ENCODE measurements around the gene TRIM54.

TRIM54 gene

DNA sequence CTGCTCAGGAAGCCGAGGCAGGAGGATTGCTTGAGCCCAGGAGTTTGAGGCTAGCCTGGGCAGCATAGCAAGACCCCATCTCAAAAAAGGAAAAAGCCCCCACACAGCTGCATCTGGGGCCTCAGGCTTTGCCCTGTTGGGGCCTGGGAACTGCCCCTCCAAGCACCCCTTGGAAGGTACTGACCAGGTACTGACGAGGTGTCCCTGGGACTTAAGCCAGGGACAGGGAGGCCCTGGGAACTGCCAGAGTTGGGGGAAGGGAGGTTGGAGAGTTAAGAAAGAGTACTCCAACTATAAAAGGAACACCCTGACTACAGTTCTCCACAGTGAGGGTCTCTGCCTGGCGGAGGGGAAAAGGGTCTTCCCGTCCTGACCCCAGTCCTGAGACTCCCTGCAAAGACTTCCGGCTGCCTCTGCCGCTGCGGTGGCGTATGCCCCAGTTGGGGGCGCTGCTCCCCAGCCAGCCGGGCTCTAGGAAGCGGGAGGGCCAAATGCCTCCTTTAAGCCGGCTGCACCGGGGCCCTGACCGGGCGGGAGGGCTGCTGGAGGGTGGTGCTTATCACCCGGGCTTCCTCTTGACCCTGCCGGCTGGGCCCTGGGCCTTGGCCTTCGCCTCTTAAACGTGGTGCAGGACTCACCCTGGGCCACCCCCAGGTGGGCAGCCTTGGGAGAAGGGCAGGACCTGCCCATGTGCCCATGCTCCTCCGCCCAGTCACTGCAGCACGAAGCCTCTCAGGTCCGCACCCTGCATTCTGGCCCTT is 32.2 kb upstream of the TRIM54 start:
- H3K27me3 Mint-ChIP-seq: peaks cover 7% of the 10 kb centered on the region
- no peaks in the 10 kb centered on the region for H3K9me3 Mint-ChIP-seq
- no peak overlapping the region for H3K4me3 Mint-ChIP-seq
- H3K36me3 Mint-ChIP-seq (ENCODE audit: low read depth): no peaks in the 10 kb centered on the region
- H3K4me1 Mint-ChIP-seq (ENCODE audit: low read depth): no peaks in the 10 kb centered on the region
- H3K27ac Mint-ChIP-seq: no peak overlapping the region

DNA sequence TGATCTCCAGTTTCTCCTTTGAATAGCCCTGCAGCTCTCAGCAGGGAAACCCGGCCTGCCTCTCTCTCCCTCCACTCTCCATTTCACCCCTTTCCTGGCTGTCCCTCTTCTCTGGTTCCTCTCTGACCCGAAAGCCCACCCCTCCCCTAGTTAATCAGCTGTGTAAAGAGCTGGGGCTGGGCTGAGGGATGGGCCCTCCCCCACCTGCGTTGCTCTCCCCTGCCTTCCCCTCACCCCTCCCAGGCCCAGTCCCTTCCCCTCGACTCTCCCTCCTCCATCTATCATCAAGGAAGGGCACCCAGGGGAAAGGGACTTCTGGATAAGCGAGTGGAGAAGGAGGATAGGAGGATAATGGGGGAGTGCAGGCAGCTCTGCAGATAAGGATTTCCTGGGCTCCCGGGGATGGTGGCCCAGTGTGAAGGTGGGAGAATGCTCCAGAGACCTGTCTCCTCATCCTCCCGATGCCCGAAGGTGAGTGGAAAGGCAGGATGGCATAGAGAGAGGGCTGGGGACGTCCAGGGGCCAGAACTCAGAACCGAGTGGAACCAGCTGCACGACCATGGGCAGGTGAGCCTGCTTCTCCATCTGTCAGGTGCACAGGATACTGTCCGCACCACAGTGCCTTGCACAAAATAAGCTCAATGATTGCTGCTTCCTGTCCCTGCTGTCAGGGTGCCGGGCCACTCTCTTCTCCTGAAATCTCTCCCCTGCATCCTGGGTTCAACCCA is 31.4 kb upstream of the TRIM54 start:
- H3K36me3 Mint-ChIP-seq (ENCODE audit: low read depth): no peaks in the 10 kb centered on the region
- peaks cover 14% of the 10 kb centered on the region for H3K27me3 Mint-ChIP-seq
- H3K27ac Mint-ChIP-seq: no peak overlapping the region
- no peaks in the 10 kb centered on the region for H3K4me1 Mint-ChIP-seq (ENCODE audit: low read depth)
- no peak overlapping the region for H3K4me3 Mint-ChIP-seq
- H3K9me3 Mint-ChIP-seq: no peaks in the 10 kb centered on the region

DNA sequence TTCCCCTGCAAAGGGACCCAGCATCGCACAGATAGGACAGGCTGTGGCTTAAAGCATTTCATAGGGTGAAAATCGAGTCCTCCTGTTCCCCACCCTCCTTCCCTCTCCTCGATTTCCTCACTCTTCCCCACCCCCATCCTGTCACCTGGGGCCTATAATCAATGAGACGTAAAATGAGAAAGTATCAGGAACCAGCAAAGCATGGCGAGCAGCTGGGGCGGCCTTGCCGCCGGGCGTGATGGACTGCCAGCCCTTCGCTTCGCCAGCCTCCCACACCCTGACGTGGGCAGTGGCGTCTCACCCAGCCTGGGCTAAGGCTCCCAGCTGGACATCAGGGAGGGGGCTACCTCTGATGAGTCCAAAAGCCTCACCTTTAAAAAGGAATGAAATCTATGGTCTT is 30.5 kb upstream of the TRIM54 start:
- H3K4me3 Mint-ChIP-seq: no peak overlapping the region
- H3K4me1 Mint-ChIP-seq (ENCODE audit: low read depth): no peaks in the 10 kb centered on the region
- peaks cover 14% of the 10 kb centered on the region for H3K27me3 Mint-ChIP-seq
- no peaks in the 10 kb centered on the region for H3K36me3 Mint-ChIP-seq (ENCODE audit: low read depth)
- H3K9me3 Mint-ChIP-seq: no peaks in the 10 kb centered on the region
- H3K27ac Mint-ChIP-seq: no peak overlapping the region

DNA sequence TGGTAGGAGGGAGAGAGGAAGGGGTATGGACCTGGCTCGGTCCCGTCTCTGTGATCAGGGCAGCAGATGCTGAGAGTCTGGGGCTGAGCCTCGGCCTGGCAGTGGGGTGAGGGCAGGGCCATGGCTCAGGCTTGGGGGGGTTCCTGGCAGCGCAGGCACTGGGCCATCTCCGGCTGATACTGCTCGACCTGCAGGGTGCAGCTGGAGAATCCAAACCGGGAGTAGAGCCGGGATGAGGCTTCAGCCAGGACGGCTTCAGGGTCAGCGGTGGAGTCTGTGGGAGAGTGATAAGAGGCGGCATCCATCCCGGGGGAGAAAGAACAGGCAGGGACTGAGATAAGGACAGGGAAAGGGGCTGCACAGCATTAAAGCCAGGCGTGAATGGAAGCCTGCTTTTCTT is 27.0 kb upstream of the TRIM54 start:
- no peaks in the 10 kb centered on the region for H3K9me3 Mint-ChIP-seq
- H3K4me3 Mint-ChIP-seq: no peak overlapping the region

DNA sequence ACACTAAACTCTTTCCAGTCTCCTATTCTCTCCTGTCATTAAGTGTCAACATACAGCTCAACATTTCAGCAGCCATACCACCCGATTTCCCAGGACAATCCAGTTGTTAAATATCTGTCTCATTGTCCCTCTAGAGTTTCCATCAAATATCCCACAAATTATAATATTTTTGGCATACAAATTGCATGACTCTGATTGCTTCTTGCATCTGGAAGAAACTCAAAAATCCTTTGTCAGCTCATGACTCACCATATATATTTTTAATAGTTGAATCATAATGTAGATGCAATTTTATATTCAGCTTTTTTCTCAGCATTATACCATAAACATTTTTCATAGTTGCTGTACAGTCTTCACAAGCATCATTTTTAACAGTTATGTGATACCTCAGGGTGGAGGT is 26.6 kb upstream of the TRIM54 start:
- H3K4me1 Mint-ChIP-seq (ENCODE audit: low read depth): no peaks in the 10 kb centered on the region
- H3K36me3 Mint-ChIP-seq (ENCODE audit: low read depth): no peaks in the 10 kb centered on the region
- no peak overlapping the region for H3K4me3 Mint-ChIP-seq
- peaks cover 43% of the 10 kb centered on the region for H3K27me3 Mint-ChIP-seq
- H3K27ac Mint-ChIP-seq: no peak overlapping the region
- no peaks in the 10 kb centered on the region for H3K9me3 Mint-ChIP-seq

More for the DNA sequence above, 27.0 kb upstream of the TRIM54 start:
- Mint-ChIP-seq H3K4me1 (ENCODE audit: low read depth) (no peaks in the 10 kb centered on the region), H3K36me3 (ENCODE audit: low read depth) (no peaks in the 10 kb centered on the region), H3K27ac (no peak overlapping the region), H3K27me3 (peaks cover 38% of the 10 kb centered on the region)

DNA sequence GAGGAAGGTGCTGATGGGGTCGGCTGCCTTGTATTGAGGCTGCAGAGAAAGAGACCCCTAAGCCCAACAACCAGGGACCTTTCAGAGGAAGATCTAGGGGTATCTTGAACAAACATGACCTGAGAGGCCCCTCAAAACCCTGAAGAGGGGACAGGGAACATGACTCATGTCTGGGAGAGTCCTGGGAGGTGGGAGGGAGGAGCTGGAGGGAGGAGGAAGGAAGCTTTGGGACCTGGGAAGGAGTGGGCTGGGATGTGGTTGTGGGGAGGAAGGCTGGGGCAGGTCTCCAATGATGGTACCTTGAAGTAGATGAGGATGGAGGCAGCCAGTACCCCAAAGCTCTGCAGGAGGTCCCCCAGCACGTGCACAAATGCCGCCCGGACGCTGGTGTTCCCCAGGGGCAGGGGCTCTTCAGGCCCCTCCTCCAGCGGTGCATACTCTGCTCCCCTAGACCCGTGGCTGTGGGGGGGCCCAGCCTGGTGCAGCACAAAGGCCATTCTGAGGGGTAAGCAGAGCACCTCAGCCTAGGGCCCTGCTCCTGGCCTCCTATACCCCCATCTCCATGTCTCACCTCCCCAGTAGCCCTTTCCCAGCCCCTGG is 25.3 kb upstream of the TRIM54 start:
- Mint-ChIP-seq H3K27ac (no peak overlapping the region), H3K27me3 (peaks cover 56% of the 10 kb centered on the region), H3K4me1 (ENCODE audit: low read depth) (peaks cover 10% of the 10 kb centered on the region), H3K36me3 (ENCODE audit: low read depth) (no peaks in the 10 kb centered on the region), H3K4me3 (no peak overlapping the region), H3K9me3 (no peaks in the 10 kb centered on the region)

DNA sequence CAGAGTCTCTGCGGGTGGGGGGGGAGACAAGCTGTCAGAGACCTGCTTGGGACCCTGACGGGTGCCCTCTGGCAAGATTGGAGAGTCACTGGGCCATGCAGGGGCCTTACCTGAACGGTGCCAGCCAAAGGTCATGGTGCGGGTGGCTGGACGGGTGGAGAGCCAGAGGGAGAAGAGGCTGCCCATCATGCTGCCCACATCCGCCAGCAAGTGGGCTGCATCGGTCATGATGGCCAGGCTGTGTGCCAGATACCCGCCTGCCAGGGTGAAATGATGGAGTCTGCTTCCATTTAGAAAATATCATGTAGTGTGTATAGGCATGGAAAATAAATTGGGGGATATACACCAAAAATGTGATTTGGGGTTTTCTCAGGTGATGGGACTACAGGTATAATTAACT is 24.2 kb upstream of the TRIM54 start:
- Mint-ChIP-seq H3K4me1 (ENCODE audit: low read depth) (peaks cover 11% of the 10 kb centered on the region), H3K27ac (no peak overlapping the region), H3K36me3 (ENCODE audit: low read depth) (no peaks in the 10 kb centered on the region), H3K4me3 (no peak overlapping the region), H3K27me3 (peaks cover 57% of the 10 kb centered on the region), H3K9me3 (no peaks in the 10 kb centered on the region)

DNA sequence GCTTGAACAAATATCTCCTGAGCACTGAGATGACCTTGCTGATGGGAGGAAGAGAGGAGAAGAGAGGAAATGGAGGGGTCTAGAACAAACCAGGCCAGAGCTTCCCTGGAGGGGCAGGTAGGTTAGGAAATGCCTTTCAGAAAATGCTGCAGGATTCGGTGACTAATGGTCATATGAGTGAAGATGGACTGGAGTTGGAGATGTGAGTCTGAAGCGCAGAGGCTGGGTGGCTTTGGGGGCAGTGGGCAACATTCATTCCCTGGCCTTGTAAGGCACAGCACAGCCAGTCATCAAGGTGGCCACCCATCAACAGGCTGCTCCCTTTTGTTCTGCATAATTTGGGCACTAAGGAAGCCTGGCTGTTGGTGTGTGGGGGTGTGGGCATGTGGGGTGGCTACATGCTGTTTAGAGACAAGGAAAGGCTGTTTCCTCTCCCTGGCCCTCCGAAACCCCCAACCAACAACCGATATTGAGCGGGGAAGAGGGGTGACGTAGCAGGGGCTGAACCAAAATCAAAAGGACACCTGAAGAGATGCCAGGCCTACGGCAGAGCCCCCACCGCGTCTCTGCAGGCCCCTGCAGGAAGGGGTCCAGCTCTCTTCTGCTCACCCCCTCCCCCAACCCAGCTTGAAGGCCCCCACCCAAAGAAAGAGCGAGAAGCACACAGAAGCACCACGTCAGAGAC is 20.8 kb upstream of the TRIM54 start:
- H3K27me3 Mint-ChIP-seq: peaks cover 56% of the 10 kb centered on the region
- peak overlapping the region; percentile 47 for H3K4me3 Mint-ChIP-seq
- H3K36me3 Mint-ChIP-seq (ENCODE audit: low read depth): no peaks in the 10 kb centered on the region
- no peaks in the 10 kb centered on the region for H3K9me3 Mint-ChIP-seq
- peak overlapping the region; percentile 39 for H3K27ac Mint-ChIP-seq
- peaks cover 29% of the 10 kb centered on the region for H3K4me1 Mint-ChIP-seq (ENCODE audit: low read depth)

DNA sequence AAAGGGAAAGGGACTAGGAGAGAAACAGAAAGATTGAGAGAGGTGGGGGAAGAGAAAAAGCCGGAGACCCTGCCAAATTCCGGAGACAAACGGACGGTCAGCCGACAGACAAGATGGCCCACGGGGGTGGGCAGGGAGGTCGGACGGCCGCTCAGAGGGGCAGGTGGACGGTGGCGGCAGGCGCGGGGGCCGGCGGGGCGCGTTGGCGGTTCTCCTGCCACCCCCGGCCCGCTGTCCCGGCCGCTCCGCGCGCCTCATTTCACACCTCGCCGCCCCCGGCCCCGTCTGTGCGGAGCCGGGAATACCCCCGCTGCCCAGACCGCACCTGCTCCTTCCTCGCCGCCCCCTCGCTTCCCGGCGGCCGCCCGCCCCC is 20.3 kb upstream of the TRIM54 start:
- Mint-ChIP-seq H3K27ac (no peak overlapping the region), H3K9me3 (no peaks in the 10 kb centered on the region), H3K4me3 (peak overlapping the region; percentile 47), H3K4me1 (ENCODE audit: low read depth) (peaks cover 29% of the 10 kb centered on the region), H3K36me3 (ENCODE audit: low read depth) (no peaks in the 10 kb centered on the region), H3K27me3 (peaks cover 56% of the 10 kb centered on the region)

DNA sequence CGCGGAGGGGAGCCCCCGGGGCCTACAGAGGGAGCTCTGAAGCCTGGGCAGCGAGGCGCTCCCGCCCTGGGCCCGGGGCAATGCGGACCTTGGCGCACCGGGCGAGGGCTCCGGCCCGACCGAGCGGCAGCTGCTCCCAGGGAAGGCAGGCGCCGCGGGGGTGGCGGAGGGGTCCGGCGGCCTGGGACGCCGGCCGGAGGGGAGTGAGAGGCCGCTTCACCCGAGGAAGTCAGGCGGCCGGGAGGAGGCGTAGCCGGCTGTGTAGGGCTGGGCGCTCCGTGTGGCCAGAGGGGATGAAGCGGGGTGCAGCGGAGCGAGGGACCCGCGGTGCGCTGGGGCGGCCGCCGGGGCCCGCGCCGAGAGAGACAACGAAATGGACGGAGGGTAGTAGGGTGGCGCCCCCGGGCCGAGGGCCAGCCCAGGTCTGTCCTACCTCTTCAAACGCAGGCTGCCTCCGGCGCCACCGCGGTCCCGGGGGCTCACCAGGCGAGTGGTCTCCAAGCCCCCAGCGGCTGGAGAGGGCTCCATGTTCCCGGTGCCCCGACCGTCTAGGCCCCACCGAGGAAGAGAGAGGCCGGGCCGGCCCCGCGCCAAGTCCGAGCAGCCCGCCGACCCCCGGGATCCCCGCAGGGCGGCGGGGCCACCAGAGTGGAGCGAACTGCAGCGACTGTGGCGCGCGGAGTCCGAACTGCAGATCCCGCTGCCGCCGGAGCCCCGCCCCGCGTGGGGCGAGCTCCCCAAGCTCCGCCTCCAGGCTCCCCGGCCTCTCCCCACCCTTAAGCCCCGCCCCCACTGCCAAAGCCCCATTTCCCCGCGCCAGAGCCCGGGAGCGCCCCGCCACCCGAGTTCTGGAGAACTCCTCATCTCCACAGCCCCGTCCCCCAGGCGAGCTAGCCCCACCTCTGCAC is 19.6 kb upstream of the TRIM54 start, which contains the start of gene SLC30A3:
SLC30A3 (minus strand) TSS at position 669 of the 908 bp plus-strand sequence; CDS start at position 528, 141 bp downstream.
- Mint-ChIP-seq H3K27me3 (peaks cover 51% of the 10 kb centered on the region), H3K36me3 (ENCODE audit: low read depth) (no peaks in the 10 kb centered on the region), H3K4me3 (peak within 1 kb of the TSS; percentile 85), H3K27ac (peak within 1 kb of the TSS; percentile 80), H3K9me3 (no peaks in the 10 kb centered on the region), H3K4me1 (ENCODE audit: low read depth) (peaks cover 29% of the 10 kb centered on the region)

DNA sequence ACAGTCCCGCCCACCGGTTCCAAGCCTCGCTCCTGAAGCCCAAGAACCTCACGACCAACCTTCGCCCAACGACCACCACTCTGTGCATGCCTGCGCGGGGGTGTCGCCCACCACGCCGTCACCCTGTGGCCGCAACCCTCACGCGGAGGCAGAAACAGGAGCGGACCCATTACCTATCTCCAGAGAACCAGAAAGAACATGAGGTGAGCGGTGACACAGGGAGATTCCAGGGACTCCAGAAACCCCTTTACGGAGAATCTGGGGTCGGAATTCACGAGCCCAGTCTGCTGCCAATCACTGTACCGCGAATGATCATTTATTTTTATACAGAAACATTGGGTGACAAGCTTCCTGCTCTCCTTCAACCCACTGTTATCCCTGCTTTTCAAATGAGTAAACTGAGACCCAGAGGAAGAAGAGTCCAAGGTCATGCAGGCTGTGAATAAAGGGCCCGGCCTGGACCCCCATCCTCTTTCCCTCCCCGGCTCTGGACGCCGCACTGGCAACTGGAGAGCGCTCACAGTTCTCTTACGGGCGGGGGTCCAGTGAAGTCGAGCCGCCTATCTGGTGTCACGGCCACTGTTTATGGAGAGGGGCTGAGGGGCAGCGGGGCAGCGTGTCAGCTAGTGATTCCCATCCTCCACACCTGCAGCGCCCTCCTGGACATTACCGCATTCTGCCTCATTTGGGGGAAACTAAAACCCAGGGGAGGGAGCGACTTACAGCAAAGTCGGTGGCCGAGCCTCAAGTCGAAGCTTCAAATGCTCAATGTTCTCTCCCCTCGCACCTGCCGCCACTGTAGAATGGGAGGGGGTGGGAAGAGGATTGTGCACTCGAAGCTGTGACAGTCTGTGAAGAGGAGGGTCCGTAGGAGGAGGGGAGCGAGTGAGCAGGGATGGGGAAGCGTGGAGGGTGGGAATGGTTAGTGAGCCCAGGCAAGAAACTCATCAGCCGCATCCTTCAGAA is 18.7 kb upstream of the TRIM54 start:
- Mint-ChIP-seq H3K9me3 (no peaks in the 10 kb centered on the region), H3K27ac (peak overlapping the region; percentile 80), H3K4me3 (peak overlapping the region; percentile 85), H3K27me3 (peaks cover 43% of the 10 kb centered on the region), H3K4me1 (ENCODE audit: low read depth) (peaks cover 29% of the 10 kb centered on the region), H3K36me3 (ENCODE audit: low read depth) (no peaks in the 10 kb centered on the region)

DNA sequence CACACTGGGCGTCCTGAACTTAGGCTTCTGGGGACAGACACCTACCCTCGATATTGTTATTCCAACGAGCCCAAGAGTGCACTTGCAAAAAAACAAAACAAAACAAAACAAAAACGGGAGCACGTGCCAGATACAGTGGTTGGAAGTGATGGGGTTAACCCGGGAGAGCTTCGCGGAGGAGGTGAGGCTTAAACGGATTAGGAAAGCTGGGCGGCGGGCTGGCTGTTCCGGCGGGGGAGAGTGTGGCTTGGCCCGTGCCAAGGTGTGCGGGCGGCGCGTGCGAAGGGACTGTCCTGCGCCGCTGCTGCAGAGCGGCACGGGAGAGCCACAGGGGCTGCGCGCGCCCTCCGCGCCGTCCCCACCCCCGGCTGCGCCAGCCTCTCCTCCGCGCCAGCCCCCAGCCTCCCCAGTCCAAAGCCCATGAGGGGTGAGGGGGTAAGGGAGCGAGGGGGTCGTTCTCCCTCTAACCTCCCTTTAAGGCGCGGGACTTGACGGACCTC is 17.9 kb upstream of the TRIM54 start:
- Mint-ChIP-seq H3K4me3 (peak overlapping the region; percentile 85), H3K27me3 (peaks cover 38% of the 10 kb centered on the region), H3K27ac (peak overlapping the region; percentile 63), H3K9me3 (no peaks in the 10 kb centered on the region), H3K4me1 (ENCODE audit: low read depth) (peaks cover 29% of the 10 kb centered on the region), H3K36me3 (ENCODE audit: low read depth) (no peaks in the 10 kb centered on the region)

Data from stimulated activated naive CD8-positive, alpha-beta T cell treated with anti-CD3 and anti-CD28 coated beads, Interleukin-15, Interleukin-2, amounts not matched to agents 100 ng/mL and 50 ng/mL, for 24 hours (primary cell).